Adrenal gland (tissue), 12 donors: ENCODE measurements around the gene LILRB2. TPM values are rescaled to one million over a fixed set of nuclear protein-coding genes. Genes with fewer than 3 reads are reported as not detected.
"Not testable (repeated sequence)": the region's sequence is repeated elsewhere in the genome, so short reads cannot be mapped to it uniquely, and the experiment has no call there.

Experiments
- DNase-seq, 7 donors: peaks; one replicate each; pipeline ENCODE4 v3.0.0-alpha.2; 2019 to 2020
- H3K27ac ChIP-seq, 5 donors: fragments of 200-600 bp; sonication (generic) in 4 of 5; 1 replicate in 3 of 5; 2 replicates in 2 of 5; pipeline versions ENCODE4 v1.5.1 to v1.8.0; 2016 to 2020; ENCODE audit warnings: mild to moderate bottlenecking in 1 of 5
- H3K27me3 ChIP-seq: fragments of 200-600 bp; 2 replicates; pipeline ENCODE4 v1.8.0; 2021
- H3K36me3 ChIP-seq, 2 donors: fragments of 200-600 bp; replicated peaks in 1 of 2; 1 replicate in 1 of 2; 2 replicates in 1 of 2; pipeline versions ENCODE4 v1.5.1 to v1.8.0; 2018 to 2022
- H3K4me1 ChIP-seq, 2 donors: fragments of 200-600 bp; replicated peaks in 1 of 2; 1 replicate in 1 of 2; 2 replicates in 1 of 2; pipeline versions ENCODE4 v1.5.1 to v1.8.0; 2018 to 2021
- H3K4me3 ChIP-seq, 4 donors: fragments of 200-600 bp; sonication (generic) in 3 of 4; one replicate each; pipeline ENCODE4 v1.5.1; 2016 to 2018
- H3K9me3 ChIP-seq, 3 donors: fragments of 200-600 bp; sonication (generic) in 1 of 3; replicated peaks in 1 of 3; 1 replicate in 2 of 3; 2 replicates in 1 of 3; pipeline versions ENCODE4 v1.5.1 to v1.8.0; 2016 to 2021
- CTCF ChIP-seq, 6 experiments: fragments of 450-650 bp in 4 of 6; fragments of 200-600 bp in 2 of 6; sonication (generic) in 1 of 6; IDR thresholded peaks; 1 replicate in 5 of 6; 2 replicates in 1 of 6; pipeline versions ENCODE4 v1.5.1 to v1.8.0; 2016 to 2021; ENCODE audit warnings: antibody characterized with exemption in 6 of 6, mild to moderate bottlenecking in 2 of 6, moderate library complexity in 1 of 6
- POLR2A ChIP-seq, 2 donors: fragments of 450-650 bp; IDR thresholded peaks; one replicate each; pipeline ENCODE4 v1.6.1; 2017; ENCODE audit warnings: antibody characterized with exemption in 2 of 2, mild to moderate bottlenecking in 2 of 2, moderate library complexity in 1 of 2
- WGBS, 4 donors: extraction: QIAGEN DNeasy Blood & Tissue Kit in 2 of 4; methylation state at CpG; one replicate each; pipeline versions ENCODE4 v1.1.5 to v1.1.7; 2013 to 2017; 5-methylcytosine and 5-hydroxymethylcytosine counted together
- intact Hi-C, 2 donors: fragments of 100-400 bp; cut with DNase I; formaldehyde crosslinking; loops; one replicate each; pipeline versions ENCODE4 v1.14.1 to v1.15.0; 2022 to 2023
- polyA plus RNA-seq, 3 donors: library from polyadenylated mRNA; stranded (reverse); fragments of 200-250 nt in 2 of 3; fragments of 350-450 nt in 1 of 3; fragmentation: Illumina TruSeq in 1 of 3; extraction: RNeasy Lipid Tissue Mini Kit (QIAGEN cat#74804) in 1 of 3; gene quantifications; one replicate each; pipeline ENCODE4 v1.2.3, GENCODE V29; 2013 to 2014
- total RNA-seq, 9 donors: library from RNA; depleted of rRNA in 4 of 9; stranded (reverse); fragments of >200 nt in 4 of 9; fragments of 120-200 nt in 1 of 9; fragmentation: NEBNext Ultra II Directional in 1 of 9; extraction: Animal tissue kit (Norgen Biotek cat#: 25700) in 1 of 9; gene quantifications; one replicate each; pipeline versions ENCODE4 v1.1.0 to v1.2.4, GENCODE V29; 2013 to 2023
- donor health status: healthy with polysubstance abuse.
- donor health status: Bipolar disorder and iron deficiency.
- donor health status: DM: yes; HTN: yes; CAD: no.
- donor health status: DM: no; HTN: no; CAD: no.
- donor health status: DM: no; HTN: no; CAD: no.
- donor health status: DM: yes; HTN: yes; CAD: no.

LILRB2 gene
- total and polyA plus RNA-seq, 12 donors, result 0.50 to 16.5 (median 8.2) TPM

GRCh38 chr19:54247106-54247930 is 33.6 kb downstream of the LILRB2 start:
- WGBS, 4 donors, result 81 to 84% (median 81%) methylated on average over 15 to 20 of the region's 20 CpGs
- Histone ChIP-seq H3K9me3 (no peaks in the 10 kb centered on the region), H3K27me3 (no peaks in the 10 kb centered on the region), H3K4me3 (no peak overlapping the region), H3K36me3 (no peaks in the 10 kb centered on the region), H3K4me1 (no peaks in the 10 kb centered on the region), H3K27ac (peak overlapping the region in 3 of 5 donors; percentile 37 to 82 (median 45))
- intact Hi-C loops, result no loop called here
- DNase-seq, result peak in 1 of 7 donors; percentile 46
- TF ChIP-seq POLR2A (IDR thresholded peaks at IDR 0.05), result no peak
- no peak for TF ChIP-seq CTCF (IDR thresholded peaks at IDR 0.05)

DNA sequence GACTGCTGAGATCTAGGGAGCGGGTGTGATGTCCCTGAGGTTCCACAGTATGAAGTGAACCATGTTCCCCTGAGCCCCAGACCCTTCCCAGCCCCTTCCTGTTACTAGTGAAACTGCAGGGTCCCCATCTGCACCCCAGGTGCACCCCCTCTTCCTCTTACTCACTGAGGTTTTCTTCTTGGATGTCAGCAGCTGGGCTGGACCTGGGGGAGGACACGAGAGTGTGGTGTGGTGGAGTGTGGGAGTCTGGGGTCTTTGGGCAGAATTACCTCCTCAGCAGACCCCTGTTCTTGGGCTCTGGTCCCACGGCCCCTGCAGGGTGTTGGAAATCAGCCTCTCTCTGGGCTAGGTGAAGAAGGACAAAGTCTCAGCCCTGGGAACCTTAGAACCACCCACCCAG is 35.0 kb downstream of the LILRB2 start:
- intact Hi-C loops, result loop anchor here in 1 of 2 donors (2.0 kb wide), 1 partner anchor 23 kb away; the partner anchor contains the start of gene LILRB3
- Histone ChIP-seq H3K27me3 (no peaks in the 10 kb centered on the region), H3K4me3 (no peak overlapping the region), H3K27ac (no peak overlapping the region), H3K36me3 (no peaks in the 10 kb centered on the region), H3K4me1 (no peaks in the 10 kb centered on the region), H3K9me3 (no peaks in the 10 kb centered on the region)
- TF ChIP-seq POLR2A (IDR thresholded peaks at IDR 0.05) (no peak), CTCF (IDR thresholded peaks at IDR 0.05) (no peak)
- DNase-seq, result peak in 1 of 7 donors; percentile 15
- WGBS, 4 donors, result 66 to 78% (median 71%) methylated on average over 3 of the region's 3 CpGs

DNA sequence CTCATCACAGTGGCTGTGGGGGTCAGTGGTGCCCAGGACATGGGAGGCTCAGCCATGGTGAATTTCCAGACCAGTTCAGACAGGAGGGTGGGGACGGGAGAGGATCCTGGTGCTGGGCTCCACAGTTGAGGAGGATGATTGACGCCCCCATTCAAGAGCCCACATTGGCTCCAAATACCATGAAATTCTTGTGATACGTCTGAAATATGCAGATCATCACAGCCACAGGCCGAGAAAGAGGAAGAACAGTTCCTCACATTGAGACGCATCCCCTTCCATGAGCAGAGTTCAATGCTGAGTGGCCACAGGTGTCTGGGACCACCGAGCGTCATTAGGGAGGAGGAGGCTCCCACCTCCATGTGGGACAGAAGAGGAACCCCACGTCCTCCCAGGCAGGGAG is 37.1 kb downstream of the LILRB2 start:
- not testable (repeated sequence) for H3K27me3 ChIP-seq, H3K36me3 ChIP-seq, H3K9me3 ChIP-seq, H3K4me3 ChIP-seq, H3K4me1 ChIP-seq, H3K27ac ChIP-seq
- WGBS, 4 donors, result 63% methylated on average over 7 of the region's 8 CpGs; no CpG with 5 or more reads in 3 of the 4 donors
- intact Hi-C loops, result loop anchor here in 1 of 2 donors (2.0 kb wide), 1 partner anchor 21 kb away; the partner anchor contains the start of gene LILRB3
- DNase-seq, result peak in 1 of 7 donors; percentile 11

- H3K9me3 ChIP-seq, H3K27me3 ChIP-seq, intact Hi-C loops, H3K36me3 ChIP-seq, H3K4me1 ChIP-seq, H3K27ac ChIP-seq, H3K4me3 ChIP-seq: not testable (repeated sequence)
- WGBS, 4 donors, result 47% methylated on average over 6 of the region's 6 CpGs; no CpG with 5 or more reads in 3 of the 4 donors
- peak in 1 of 7 donors; percentile 56 for DNase-seq
These were observed 38.3 kb downstream of the LILRB2 start, which contains the start of gene LILRA6 for GRCh38 chr19:54242646-54243045. TSS of gene LILRA6 (minus strand) at chr19:54242790.

DNA sequence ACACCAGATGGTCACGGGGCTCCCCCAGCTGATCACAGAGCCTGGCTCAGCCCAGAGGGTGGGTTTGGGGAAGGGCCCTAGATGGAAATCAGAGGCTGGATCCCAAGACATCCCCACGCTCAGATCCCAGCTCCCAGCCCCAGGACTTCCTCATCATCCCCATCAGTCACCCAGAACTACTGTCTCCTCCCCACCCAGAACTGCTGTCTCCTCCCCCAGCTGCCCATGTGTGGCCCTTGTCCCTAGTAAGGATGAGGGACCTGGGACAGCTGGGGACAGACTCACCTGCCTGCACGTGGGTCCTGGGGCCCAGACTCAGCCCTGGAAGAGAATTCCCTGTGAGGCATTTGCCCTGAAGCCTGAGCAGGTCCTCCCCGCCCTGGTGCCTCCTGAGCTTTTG is 38.7 kb downstream of the LILRB2 start:
- H3K36me3 ChIP-seq, H3K27ac ChIP-seq, DNase-seq, H3K27me3 ChIP-seq, H3K9me3 ChIP-seq, H3K4me1 ChIP-seq, intact Hi-C loops, H3K4me3 ChIP-seq: not testable (repeated sequence)
- WGBS, 4 donors, result 67% methylated on average over 4 of the region's 4 CpGs; no CpG with 5 or more reads in 3 of the 4 donors

GRCh38 chr19:54240372-54241336 is 40.3 kb downstream of the LILRB2 start:
- H3K36me3 ChIP-seq, H3K4me1 ChIP-seq, H3K27ac ChIP-seq, H3K27me3 ChIP-seq, H3K9me3 ChIP-seq, intact Hi-C loops, H3K4me3 ChIP-seq: not testable (repeated sequence)
- DNase-seq, result peak in 2 of 7 donors; percentile 12 to 45
- 47 to 60% (median 59%) methylated on average over 1 to 19 of the region's 22 CpGs for WGBS, 4 donors

DNA sequence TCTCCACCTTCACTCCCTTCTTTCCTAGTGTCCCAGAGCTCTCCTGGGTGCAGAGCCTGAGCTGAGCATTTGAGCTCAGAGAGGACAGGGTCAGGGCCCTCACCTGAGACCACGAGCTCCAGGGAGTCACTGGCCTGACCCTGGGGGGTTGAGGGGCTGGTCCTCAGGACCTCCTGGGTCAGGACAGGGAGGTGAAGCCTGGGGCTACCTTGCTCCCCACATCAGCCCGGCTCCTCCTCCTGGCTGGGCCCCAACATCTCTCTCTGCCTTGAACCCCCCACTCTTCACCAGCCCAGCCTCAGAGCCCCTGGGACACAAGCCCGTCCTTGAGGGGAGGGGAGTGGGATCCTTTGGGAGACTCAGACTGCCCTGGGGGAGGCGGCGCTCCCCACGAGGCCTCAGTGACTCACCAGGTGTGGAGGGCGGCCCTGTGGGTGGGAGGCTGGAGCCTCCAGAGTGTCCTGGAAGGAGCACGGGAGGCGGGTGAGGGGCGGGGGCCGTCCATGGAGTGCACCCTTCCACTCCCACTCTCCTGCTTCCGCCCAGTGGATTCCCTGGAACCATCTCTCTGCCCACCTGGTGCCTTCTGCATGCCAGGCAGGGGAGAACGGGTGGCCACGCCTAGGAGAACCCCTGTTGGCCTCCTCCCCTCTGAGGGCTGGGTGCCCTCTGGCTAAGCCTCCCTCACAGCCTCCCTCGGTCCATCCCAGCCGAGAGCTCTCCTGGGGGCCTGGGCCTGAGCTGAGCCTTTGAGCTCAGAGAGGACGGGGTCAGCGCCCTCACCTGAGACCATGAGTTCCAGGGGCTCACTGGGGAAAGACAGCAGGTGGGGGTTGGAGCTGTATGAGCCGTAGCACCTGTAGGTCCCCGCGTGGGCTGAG is 41.2 kb downstream of the LILRB2 start:
- H3K9me3 ChIP-seq, H3K36me3 ChIP-seq, H3K4me1 ChIP-seq, H3K4me3 ChIP-seq, H3K27ac ChIP-seq, H3K27me3 ChIP-seq, intact Hi-C loops: not testable (repeated sequence)
- WGBS, 4 donors, result 63 to 69% (median 67%) methylated on average over 3 to 15 of the region's 21 CpGs
- peak in 3 of 7 donors; percentile 10 to 52 (median 17) for DNase-seq
